HG03159 (cell line): Measurements from ENCODE around the gene TMC4.
"Not testable (repeated sequence)": the region's sequence is repeated elsewhere in the genome, so short reads cannot be mapped to it uniquely, and the experiment has no call there.

Source experiments
- ATAC-seq: cut with Tn5 transposase; IDR thresholded peaks from one replicate; pipeline ENCODE4 v1.9.1; 2021; ENCODE audit warnings: mild to moderate bottlenecking, moderate library complexity; ENCODE audit not compliant: unreplicated experiment

Gene TMC4

DNA sequence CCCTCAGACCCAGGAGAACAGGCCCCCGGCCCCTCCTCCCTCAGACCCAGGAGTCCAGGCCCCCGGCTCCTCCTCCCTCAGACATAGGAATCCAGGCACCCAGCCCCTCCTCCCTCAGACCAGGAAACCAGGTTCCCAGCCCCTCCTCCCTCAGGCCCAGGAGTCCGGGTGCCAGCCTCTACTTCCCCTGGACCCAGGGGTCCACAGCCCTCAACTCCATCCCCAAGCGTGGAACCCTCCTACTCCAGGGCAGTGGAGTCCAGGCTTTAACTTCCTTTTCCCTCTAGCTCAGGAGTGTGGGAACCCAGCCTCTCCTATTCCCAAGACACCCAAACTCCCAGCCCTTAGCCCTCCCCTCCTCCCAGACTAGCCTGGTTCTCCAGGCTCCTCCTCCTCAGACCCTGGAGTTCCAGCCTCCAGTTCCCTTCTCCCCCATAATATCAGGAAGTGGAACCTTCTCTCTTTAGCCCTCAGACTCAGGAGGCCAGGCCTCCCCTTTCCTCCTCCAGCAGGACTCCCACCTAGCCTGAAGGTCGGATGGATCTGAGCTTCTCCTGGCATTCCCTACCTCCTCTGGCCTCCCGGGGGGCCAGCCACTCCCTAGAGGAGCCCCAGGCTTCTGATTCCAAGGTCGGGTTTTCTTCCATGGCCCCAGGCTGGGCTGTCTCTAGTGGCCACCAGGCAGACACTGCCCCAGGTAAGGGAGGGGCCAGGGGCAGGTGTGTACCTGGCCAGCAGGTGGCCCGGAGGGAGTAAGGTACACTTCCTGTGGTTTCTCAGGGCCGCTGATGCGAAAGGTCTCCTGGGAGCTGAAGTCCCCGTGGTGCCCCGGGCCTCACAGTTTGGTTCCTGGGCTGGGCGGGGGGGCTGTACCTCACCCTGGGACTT lies at the start of gene TMC4:
Gene TMC4 (minus strand): TSS at position 690 of the 888 bp plus-strand sequence. CDS start 43 bp downstream, at position 647.
- no peak for ATAC-seq

- ATAC-seq, result not testable (repeated sequence)
Observed at GRCh38 chr19:54221947-54222346, 49.0 kb upstream of the TMC4 start.

DNA sequence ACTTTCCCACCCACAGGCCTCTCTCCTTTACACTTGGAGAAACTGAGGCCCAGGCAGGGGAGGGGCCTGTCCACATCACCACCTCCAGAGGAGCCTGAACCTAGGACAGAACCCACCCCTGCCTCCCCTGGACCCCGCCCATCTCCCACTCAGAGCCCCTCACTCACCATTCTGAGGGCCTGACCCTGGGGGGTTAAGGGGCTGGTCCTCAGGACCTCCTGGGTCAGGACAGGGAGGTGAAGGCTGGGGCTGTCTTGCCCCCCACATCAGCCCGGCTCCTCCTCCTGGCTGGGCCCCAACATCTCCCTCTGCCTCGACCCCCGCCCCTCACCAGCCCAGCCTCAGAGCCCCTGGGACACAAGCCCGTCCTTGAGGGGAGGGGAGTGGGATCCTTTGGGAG lies 46.7 kb upstream of the TMC4 start:
- ATAC-seq, result not testable (repeated sequence)

DNA sequence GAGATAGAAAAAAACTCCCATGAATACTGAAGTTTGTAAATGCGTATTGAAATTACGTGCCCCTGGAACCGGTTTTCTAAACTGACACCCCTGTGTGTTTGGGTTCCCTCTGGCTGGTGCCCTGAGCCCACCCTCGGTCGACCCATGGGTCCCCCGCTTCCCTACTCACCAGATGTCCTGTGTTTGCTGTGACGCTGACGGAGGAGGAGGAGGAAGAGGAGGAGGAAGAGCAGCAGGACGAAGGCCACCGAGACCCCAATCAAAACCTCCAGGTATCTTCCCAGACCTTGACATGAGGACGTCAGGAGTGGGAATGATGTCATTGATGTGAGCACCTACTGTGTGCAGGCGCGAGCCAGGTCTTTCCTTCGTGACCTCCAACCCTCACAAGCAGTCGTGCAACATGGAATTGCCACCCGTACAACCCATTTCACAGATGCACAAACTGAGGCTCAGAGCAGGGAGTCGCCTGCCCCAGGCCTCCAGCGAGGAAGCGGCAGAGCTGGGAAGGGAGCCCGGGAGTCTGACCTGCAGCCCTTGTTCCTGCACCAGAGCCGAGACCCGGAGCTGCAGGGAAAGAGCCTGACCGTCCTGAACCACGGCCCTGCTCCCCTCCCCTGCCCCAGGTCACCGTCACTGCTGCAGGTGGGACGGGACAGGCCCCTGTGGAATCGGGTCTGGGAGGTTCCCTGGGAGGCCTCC lies 46.2 kb upstream of the TMC4 start:
- ATAC-seq, result no peak

GRCh38 chr19:54218259-54218658 lies 45.3 kb upstream of the TMC4 start:
- no peak for ATAC-seq

- ATAC-seq, result not testable (repeated sequence)
Observed at GRCh38 chr19:54217517-54218247, 44.7 kb upstream of the TMC4 start.

DNA sequence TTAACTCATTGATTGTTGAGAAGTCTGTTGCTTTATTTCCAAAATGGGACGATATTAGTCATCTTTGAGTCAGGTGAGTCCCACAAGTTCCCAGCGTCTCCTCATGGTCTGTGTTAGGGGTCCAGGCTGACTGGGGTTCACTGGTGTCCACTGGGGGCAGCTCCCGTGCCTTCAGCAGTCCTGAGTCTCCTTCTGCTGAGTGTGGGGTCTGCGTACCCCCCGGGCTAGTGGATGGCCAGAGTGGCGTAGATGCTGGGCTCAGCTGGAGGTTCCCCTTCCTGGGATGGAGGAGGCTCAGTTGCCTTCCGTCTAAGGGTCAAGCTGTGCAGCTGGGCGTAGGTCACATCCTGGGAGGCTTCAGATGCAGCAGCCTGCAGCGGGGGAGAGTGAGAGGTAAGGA lies 43.9 kb upstream of the TMC4 start:
- ATAC-seq, result no peak

GRCh38 chr19:54214734-54215133 lies 41.8 kb upstream of the TMC4 start:
- ATAC-seq, result not testable (repeated sequence)

- ATAC-seq, result not testable (repeated sequence)
Observed at GRCh38 chr19:54214217-54214616, 41.3 kb upstream of the TMC4 start.

- no peak for ATAC-seq
Observed at GRCh38 chr19:54211235-54211634, 38.3 kb upstream of the TMC4 start.

DNA sequence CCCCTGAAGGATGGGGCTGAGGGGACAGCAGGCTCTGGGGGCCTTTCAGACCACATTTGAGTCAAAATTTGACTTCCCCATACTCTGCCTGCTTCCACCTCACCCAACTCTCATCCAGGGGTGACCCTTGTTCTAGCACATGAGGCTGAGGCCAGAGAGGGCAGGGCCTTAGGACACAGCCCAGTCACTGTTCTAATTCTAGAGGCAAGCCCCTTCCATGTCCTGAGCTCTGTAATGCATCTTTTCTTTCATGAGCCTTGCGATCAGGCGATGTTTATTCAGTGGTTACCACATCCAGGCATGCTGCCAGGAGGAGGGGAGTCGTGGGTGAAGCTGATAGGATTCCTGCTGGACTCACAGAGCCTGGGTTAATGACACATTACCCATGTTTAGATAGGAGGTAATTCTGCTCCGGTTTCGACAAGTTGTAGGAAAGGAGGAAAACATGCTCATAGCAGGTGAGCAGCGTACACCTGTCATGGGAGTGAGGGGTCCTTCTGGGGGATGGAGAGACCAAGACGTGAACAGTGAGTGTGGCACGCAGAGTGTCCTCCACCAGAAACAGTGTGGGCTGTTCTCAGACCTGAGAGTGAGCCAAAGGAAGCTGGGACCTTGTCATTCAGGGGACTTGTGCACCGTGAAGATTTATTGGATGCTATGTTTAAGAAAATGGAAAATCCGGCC lies 37.0 kb upstream of the TMC4 start:
- ATAC-seq, result no peak

GRCh38 chr19:54209058-54209810 lies 36.3 kb upstream of the TMC4 start:
- ATAC-seq, result no peak

DNA sequence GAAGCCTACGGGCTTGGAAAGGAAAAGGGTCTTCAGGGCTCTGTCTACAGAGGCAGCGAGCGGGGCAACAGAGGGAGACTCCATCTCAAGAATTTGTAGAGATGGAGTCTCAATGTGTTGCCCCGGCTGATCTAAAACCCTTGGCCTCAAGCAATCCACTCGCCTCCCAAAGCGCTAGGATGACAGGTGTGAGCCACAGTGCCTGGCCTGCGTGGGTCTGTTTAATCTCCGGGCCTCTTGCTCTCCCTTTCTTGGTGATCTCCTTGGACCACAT lies 35.8 kb upstream of the TMC4 start:
- ATAC-seq, result no peak

- ATAC-seq, result no peak
Observed at GRCh38 chr19:54207983-54208783, 35.2 kb upstream of the TMC4 start.

DNA sequence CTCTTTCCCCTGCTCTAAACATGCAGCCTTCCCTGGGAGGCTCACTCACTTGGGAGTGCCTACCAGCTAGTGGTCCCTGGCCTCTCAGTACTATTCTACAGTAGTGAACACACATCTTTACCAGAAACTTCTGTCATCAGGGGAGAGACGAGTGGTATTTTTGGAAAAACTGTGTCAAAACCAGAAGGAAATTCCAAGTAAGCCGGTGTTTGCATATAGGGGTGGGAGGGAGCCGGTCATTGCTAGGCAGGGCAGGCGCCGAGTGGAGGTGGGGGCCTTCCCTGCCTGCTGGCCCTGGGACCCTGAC lies 34.7 kb upstream of the TMC4 start:
- ATAC-seq, result no peak

GRCh38 chr19:54207193-54207592 lies 34.2 kb upstream of the TMC4 start:
- ATAC-seq, result not testable (repeated sequence)

DNA sequence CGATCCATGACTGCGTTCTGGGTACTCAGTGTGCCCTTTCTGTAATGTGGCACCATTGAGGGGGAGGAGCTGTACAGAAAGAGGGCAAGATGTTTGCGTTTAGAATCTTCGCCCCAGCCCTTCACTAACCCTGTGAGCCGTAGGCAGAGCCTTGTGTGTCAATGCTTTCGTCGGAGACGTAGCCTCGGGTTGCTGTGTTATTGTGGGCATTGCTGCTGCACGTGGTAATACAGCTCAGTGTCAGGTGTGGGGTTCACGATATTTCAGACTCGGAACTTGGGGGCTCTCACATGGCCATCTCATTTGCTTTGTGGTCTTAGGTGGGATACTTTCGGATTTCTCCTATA lies 33.8 kb upstream of the TMC4 start:
- ATAC-seq, result no peak

DNA sequence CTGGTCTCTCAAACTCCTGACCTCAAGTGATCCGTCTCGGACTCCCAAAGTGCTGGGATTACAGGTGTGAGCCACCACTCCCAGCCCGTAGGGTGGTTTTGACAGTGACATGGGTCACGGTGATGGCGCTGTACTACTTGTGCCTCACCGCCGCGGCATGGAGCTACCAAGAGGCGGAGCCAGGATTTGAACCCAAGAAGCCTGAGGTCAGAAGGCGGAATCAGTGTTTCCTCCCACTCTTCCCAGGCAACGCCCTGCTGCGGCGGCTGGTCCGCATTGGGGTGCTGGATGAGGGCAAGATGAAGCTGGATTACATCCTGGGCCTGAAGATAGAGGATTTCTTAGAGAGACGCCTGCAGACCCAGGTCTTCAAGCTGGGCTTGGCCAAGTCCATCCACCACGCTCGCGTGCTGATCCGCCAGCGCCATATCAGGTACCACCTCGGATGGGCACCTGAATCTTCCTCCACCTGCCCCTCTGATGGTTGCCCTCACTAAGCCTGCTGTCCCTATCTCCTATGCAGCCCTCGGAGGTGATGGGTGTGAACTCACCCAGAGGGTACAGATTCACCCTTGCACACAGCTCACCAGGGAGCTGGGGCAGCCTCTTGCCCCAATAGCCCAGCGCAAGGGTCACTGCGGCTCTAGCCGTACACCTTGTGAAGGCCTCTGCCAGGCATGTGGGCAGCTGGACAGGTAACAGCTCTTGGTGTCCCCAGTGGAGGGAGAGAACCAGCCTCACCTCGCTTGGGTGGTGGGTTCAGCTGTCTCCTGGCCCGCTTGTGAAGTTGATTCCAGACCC lies 33.3 kb upstream of the TMC4 start:
- no peak for ATAC-seq
